Prostate gland (tissue), 2 donors: ENCODE measurements around the gene UGT1A3. TPM values are rescaled to one million over a fixed set of nuclear protein-coding genes. Genes with fewer than 3 reads are reported as not detected.

Experiments used
- DNase-seq: peaks from one replicate; pipeline ENCODE4 v3.0.0-alpha.2; 2019; ENCODE audit warnings: low spot score
- H3K27ac ChIP-seq, 2 donors: fragments of 200-600 bp; sonication (generic); 2 replicates each; pipeline ENCODE4 v1.5.1; 2017 to 2019
- H3K27me3 ChIP-seq: fragments of 200-600 bp; sonication (generic); replicated peaks from 2 replicates; pipeline ENCODE4 v1.5.1; 2019; ENCODE audit not compliant: insufficient read depth
- H3K36me3 ChIP-seq, 2 donors: fragments of 200-600 bp; sonication (generic); 1 replicate in 1 of 2; 2 replicates in 1 of 2; pipeline versions ENCODE4 v1.5.1 to v1.8.1; 2017 to 2019
- H3K4me1 ChIP-seq: fragments of 200-600 bp; sonication (generic); replicated peaks from 2 replicates; pipeline ENCODE4 v1.5.1; 2019
- H3K4me3 ChIP-seq, 2 donors: fragments of 200-600 bp; sonication (generic); 2 replicates each; pipeline ENCODE4 v1.5.1; 2017 to 2019
- H3K9me3 ChIP-seq: fragments of 200-600 bp; sonication (generic); 2 replicates; pipeline ENCODE4 v1.5.1; 2017
- POLR2A ChIP-seq: fragments of 450-650 bp; IDR thresholded peaks from one replicate; pipeline ENCODE4 v1.6.1; 2016; ENCODE audit warnings: antibody characterized with exemption, mild to moderate bottlenecking
- POLR2AphosphoS5 ChIP-seq: sonication (generic); formaldehyde crosslinking; IDR thresholded peaks from one replicate; pipeline ENCODE4 v1.6.1; 2017; ENCODE audit warnings: antibody characterized with exemption
- WGBS: methylation state at CpG from one replicate; pipeline ENCODE4 v1.1.5; 2018; 5-methylcytosine and 5-hydroxymethylcytosine counted together
- intact Hi-C: fragments of 100-400 bp; cut with DNase I; formaldehyde crosslinking; loops from one replicate; pipeline ENCODE4 v1.14.2; 2022
- total RNA-seq, 2 donors: library from RNA; depleted of rRNA; stranded (reverse); fragments of >200 nt; gene quantifications; one replicate each; pipeline ENCODE4 v1.1.0, GENCODE V29; 2016
- TF ChIP-seq, protein P1 (sequence below), 4 experiments: fragments of 200-600 bp in 2 of 4; fragments of 450-650 bp in 2 of 4; sonication (generic) in 2 of 4; IDR thresholded peaks; 1 replicate in 3 of 4; 2 replicates in 1 of 4; pipeline ENCODE4 v1.5.1; 2016 to 2019; ENCODE audit warnings: antibody characterized with exemption in 4 of 4, mild to moderate bottlenecking in 2 of 4, moderate library complexity in 2 of 4

The UGT1A3 gene
- total RNA-seq, 2 donors from 2014 or later: 0.64 TPM; not detected in 1

DNA sequence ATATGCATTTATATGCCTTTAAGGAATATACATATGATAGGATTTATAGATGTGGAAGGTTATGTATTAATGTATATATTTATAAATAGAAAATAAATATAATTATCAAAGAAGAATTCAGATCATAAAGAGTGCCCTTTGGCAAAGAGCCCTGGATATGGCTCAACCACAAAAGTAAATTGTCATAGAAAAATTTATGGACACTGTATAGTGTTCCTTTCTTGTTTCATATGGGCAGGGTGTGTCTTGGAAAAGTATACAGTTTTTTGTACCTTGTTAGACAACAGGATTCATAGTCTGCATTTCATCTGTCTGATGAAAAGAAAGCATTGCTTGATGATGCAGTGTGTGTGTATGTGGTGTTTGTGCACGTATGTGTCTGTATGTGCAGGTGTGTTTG is 44.2 kb upstream of the UGT1A3 start:
- H3K36me3 ChIP-seq: no peaks in the 10 kb centered on the region
- H3K9me3 ChIP-seq: no peaks in the 10 kb centered on the region
- H3K27me3 ChIP-seq: no peaks in the 10 kb centered on the region
- intact Hi-C loops: no loop called here
- WGBS: 80% methylated on average over 1 of the region's 1 CpG
- no peak overlapping the region for H3K4me3 ChIP-seq
- H3K4me1 ChIP-seq: no peaks in the 10 kb centered on the region
- H3K27ac ChIP-seq: no peak overlapping the region
- TF ChIP-seq POLR2A (no peak), POLR2AphosphoS5 (no peak)
- TF ChIP-seq, protein P1, sequence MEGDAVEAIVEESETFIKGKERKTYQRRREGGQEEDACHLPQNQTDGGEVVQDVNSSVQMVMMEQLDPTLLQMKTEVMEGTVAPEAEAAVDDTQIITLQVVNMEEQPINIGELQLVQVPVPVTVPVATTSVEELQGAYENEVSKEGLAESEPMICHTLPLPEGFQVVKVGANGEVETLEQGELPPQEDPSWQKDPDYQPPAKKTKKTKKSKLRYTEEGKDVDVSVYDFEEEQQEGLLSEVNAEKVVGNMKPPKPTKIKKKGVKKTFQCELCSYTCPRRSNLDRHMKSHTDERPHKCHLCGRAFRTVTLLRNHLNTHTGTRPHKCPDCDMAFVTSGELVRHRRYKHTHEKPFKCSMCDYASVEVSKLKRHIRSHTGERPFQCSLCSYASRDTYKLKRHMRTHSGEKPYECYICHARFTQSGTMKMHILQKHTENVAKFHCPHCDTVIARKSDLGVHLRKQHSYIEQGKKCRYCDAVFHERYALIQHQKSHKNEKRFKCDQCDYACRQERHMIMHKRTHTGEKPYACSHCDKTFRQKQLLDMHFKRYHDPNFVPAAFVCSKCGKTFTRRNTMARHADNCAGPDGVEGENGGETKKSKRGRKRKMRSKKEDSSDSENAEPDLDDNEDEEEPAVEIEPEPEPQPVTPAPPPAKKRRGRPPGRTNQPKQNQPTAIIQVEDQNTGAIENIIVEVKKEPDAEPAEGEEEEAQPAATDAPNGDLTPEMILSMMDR (IDR thresholded peaks at IDR 0.05): no peak
- no peak for DNase-seq

DNA sequence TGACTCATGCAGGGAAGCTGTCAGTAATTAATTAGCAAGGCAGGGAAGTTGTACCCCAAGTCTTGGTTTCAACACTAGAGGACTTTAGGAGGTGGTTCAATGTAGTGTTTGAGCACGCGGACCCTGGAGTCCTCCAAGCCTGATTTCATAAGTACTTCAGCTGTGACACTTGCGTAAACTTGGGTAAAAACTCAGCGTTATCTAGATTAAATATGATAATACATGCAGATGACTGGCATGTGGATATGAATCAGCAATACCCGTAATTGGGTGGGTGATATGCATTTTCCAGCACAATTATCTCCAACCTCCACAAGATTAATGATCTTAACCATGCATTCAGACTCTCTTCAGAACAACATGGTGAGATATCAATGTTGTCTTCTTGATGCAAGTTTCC is 41.9 kb upstream of the UGT1A3 start:
- no peak for DNase-seq
- H3K36me3 ChIP-seq: no peaks in the 10 kb centered on the region
- no peaks in the 10 kb centered on the region for H3K4me1 ChIP-seq
- intact Hi-C loops: no loop called here
- H3K9me3 ChIP-seq: no peaks in the 10 kb centered on the region
- TF ChIP-seq POLR2A (no peak), POLR2AphosphoS5 (no peak)
- TF ChIP-seq, protein P1 (IDR thresholded peaks at IDR 0.05): no peak
- H3K27ac ChIP-seq: no peak overlapping the region
- no peak overlapping the region for H3K4me3 ChIP-seq
- WGBS: 80% methylated on average over 5 of the region's 5 CpGs
- H3K27me3 ChIP-seq: no peaks in the 10 kb centered on the region

DNA sequence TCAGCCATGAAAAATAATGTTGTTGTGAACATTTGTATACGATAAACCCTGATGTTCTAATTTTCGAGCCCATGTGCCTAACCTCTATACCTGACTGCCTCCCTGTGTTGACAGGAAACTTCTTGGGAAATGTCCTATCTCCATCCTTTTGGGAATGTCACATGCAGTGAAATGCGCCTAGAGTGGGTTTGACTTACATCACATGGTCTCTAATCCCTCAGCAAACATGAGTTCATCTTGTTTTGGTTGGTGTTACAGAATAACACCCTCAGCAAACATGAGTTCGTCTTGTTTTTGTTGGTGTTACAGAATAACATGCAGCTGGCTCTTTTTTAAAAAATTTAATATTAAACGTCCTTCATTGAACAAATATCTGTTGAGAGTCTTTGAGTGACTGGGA is 40.5 kb upstream of the UGT1A3 start:
- no peak for DNase-seq
- Histone ChIP-seq H3K27me3 (no peaks in the 10 kb centered on the region), H3K4me1 (no peaks in the 10 kb centered on the region), H3K27ac (no peak overlapping the region), H3K4me3 (no peak overlapping the region), H3K9me3 (no peaks in the 10 kb centered on the region), H3K36me3 (no peaks in the 10 kb centered on the region)
- TF ChIP-seq POLR2AphosphoS5 (no peak), POLR2A (no peak)
- TF ChIP-seq, protein P1 (IDR thresholded peaks at IDR 0.05): no peak
- 86% methylated on average over 5 of the region's 5 CpGs for WGBS
- intact Hi-C loops: no loop called here

DNA sequence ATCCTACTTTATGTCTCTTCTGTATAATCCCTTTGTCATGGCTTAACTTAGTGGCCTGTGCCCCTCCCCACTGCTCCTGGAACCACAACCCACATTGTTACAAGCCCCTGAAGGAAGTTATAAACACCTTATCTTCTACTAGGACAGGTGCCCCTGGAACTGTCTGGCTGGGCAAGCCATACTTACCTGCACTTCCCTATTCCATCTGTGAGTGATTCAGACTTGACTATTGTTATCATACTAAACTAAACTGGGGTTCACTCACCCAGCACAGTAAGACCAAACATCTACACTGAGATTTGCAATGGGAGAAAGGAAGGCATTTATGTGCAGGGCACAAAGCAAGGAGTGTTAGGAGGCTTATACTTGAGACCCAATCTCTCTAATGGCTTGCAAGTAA is 39.8 kb upstream of the UGT1A3 start:
- Histone ChIP-seq H3K27me3 (no peaks in the 10 kb centered on the region), H3K4me1 (no peaks in the 10 kb centered on the region), H3K9me3 (no peaks in the 10 kb centered on the region), H3K27ac (no peak overlapping the region), H3K4me3 (no peak overlapping the region), H3K36me3 (no peaks in the 10 kb centered on the region)
- DNase-seq: no peak
- intact Hi-C loops: no loop called here
- TF ChIP-seq POLR2A (no peak), POLR2AphosphoS5 (no peak)
- TF ChIP-seq, protein P1 (IDR thresholded peaks at IDR 0.05): no peak

DNA sequence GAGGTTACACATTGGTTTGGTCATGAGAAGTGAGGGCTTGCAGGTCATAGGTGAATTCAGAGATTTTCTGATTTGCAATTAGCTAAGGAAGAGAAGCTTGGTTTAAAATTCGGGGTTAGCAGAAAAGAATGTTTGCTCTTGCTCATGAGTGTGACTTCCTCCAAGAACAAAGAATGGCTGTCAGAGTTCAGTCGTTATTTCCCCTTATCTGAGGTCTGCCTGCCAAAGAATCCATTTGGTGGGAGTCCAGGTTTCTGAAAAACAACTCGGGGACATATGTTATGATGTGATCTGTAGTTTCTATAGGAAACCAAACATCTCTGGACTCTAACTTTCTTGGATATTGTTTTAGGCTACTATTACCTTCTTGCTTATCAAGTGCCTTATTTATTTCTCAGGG is 39.3 kb upstream of the UGT1A3 start:
- 6% methylated on average over 3 of the region's 3 CpGs for WGBS
- TF ChIP-seq, protein P1 (IDR thresholded peaks at IDR 0.05): no peak
- TF ChIP-seq POLR2AphosphoS5: no peak
- no peak for TF ChIP-seq POLR2A
- no peak for DNase-seq

More for the DNA sequence above, 39.3 kb upstream of the UGT1A3 start:
- H3K36me3 ChIP-seq: no peaks in the 10 kb centered on the region
- H3K4me1 ChIP-seq: no peaks in the 10 kb centered on the region
- no peak overlapping the region for H3K27ac ChIP-seq
- no peak overlapping the region for H3K4me3 ChIP-seq
- H3K27me3 ChIP-seq: no peaks in the 10 kb centered on the region
- no peaks in the 10 kb centered on the region for H3K9me3 ChIP-seq
- intact Hi-C loops: no loop called here
